OCI-LY3 (cell line): Measurements from ENCODE around the gene INTS2.
"Not testable (repeated sequence)": the region's sequence is repeated elsewhere in the genome, so short reads cannot be mapped to it uniquely, and the experiment has no call there.

ENCODE experiments used
- H2AFZ ChIP-seq: fragments of 200-600, 300-600 bp; shearing (Covaris generic); 2 replicates; pipeline ENCODE4 v1.6.0; 2014; ENCODE audit warnings: antibody characterized with exemption, low read depth, low read length
- H3K27ac ChIP-seq: fragments of 200-600, 300-600 bp; sonication (generic); 2 replicates; pipeline ENCODE4 v1.5.1; 2014; ENCODE audit warnings: mild to moderate bottlenecking, low read length, moderate library complexity, mixed read lengths
- H3K27me3 ChIP-seq: fragments of 200-600, 300-600 bp; sonication (generic); 2 replicates; pipeline ENCODE4 v1.6.1; 2014; ENCODE audit warnings: low read depth, low read length, mixed read lengths
- H3K36me3 ChIP-seq: fragments of 200-600, 300-600 bp; sonication (generic); replicated peaks from 2 replicates; pipeline ENCODE3; 2014; ENCODE audit warnings: low read depth, low read length, mixed read lengths
- H3K4me1 ChIP-seq: fragments of 300-600, 200-600 bp; sonication (generic); 2 replicates; pipeline ENCODE4 v1.6.1; 2014; ENCODE audit warnings: low read length, mixed read lengths
- H3K4me2 ChIP-seq: fragments of 200-600, 300-600 bp; sonication (generic); 2 replicates; pipeline ENCODE4 v1.6.1; 2014; ENCODE audit warnings: low read length, mixed read lengths
- H3K4me3 ChIP-seq: fragments of 300-600, 200-600 bp; sonication (generic); 2 replicates; pipeline ENCODE4 v1.5.1; 2014; ENCODE audit warnings: antibody characterized with exemption, mild to moderate bottlenecking, low read length, moderate library complexity
- H3K79me2 ChIP-seq: fragments of 300-600, 200-600 bp; shearing (Covaris generic); 2 replicates; pipeline ENCODE4 v1.6.1; 2014; ENCODE audit warnings: mild to moderate bottlenecking, low read length, mixed read lengths
- H3K9ac ChIP-seq: fragments of 300-600, 200-600 bp; shearing (Covaris generic); 2 replicates; pipeline ENCODE4 v1.6.0; 2014; ENCODE audit warnings: mild to moderate bottlenecking, low read length, moderate library complexity
- H3K9me3 ChIP-seq: fragments of 200-600, 300-600 bp; shearing (Covaris generic); 2 replicates; pipeline ENCODE4 v1.6.1; 2014; ENCODE audit warnings: low read length, mixed read lengths; ENCODE audit not compliant: insufficient read depth
- H4K20me1 ChIP-seq: fragments of 200-600, 300-600 bp; sonication (generic); 2 replicates; pipeline ENCODE4 v1.6.1; 2016; ENCODE audit warnings: low read length, mixed read lengths; ENCODE audit not compliant: insufficient read depth
- CTCF ChIP-seq: fragments of 200-600, 300-600 bp; sonication (generic); IDR thresholded peaks from 2 replicates; pipeline ENCODE4 v1.5.1; 2014; ENCODE audit warnings: antibody characterized with exemption, low read length, low read depth
- EZH2phosphoT487 ChIP-seq: fragments of 200-600 bp; shearing (Covaris generic); IDR thresholded peaks from 2 replicates; pipeline ENCODE4 v1.6.1; 2018; ENCODE audit warnings: antibody characterized with exemption, mixed run types, low read depth

Gene INTS2

GRCh38 chr17:61942085-61942484 is 14.3 kb upstream of the INTS2 start:
- Histone ChIP-seq H3K9ac (no peak overlapping the region), H3K27me3 (no peaks in the 10 kb centered on the region), H3K79me2 (no peaks in the 10 kb centered on the region), H2AFZ (no peak overlapping the region), H3K36me3 (peaks cover 23% of the 10 kb centered on the region), H3K27ac (no peak overlapping the region), H3K4me3 (no peak overlapping the region), H4K20me1 (no peaks in the 10 kb centered on the region), H3K9me3 (no peaks in the 10 kb centered on the region), H3K4me1 (no peaks in the 10 kb centered on the region), H3K4me2 (no peak overlapping the region)
- TF ChIP-seq EZH2phosphoT487 (no peak), CTCF (no peak)

- peak overlapping the region; percentile 97 for H2AFZ ChIP-seq
- peak overlapping the region; percentile 82 for H3K9ac ChIP-seq
- no peak overlapping the region for H3K27ac ChIP-seq
- no peaks in the 10 kb centered on the region for H3K27me3 ChIP-seq
- peaks cover 14% of the 10 kb centered on the region for H3K4me1 ChIP-seq
- H3K36me3 ChIP-seq, result peaks cover 10% of the 10 kb centered on the region
- no peaks in the 10 kb centered on the region for H3K9me3 ChIP-seq
- peak overlapping the region; percentile 94 for H3K4me3 ChIP-seq
- no peaks in the 10 kb centered on the region for H4K20me1 ChIP-seq
- peak overlapping the region; percentile 88 for H3K4me2 ChIP-seq
- TF ChIP-seq EZH2phosphoT487, result no peak
- TF ChIP-seq CTCF, result no peak
- H3K79me2 ChIP-seq, result peaks cover 19% of the 10 kb centered on the region
Observed at GRCh38 chr17:61928101-61928436, 287 bp upstream of the INTS2 start.

GRCh38 chr17:61926826-61927207 is 965 bp downstream of the INTS2 start:
- peaks cover 14% of the 10 kb centered on the region for H3K4me1 ChIP-seq

GRCh38 chr17:61915162-61915561 is 12.6 kb downstream of the INTS2 start:
- not testable (repeated sequence) for H3K79me2 ChIP-seq, H3K4me3 ChIP-seq, H3K27ac ChIP-seq, H2AFZ ChIP-seq, H4K20me1 ChIP-seq, H3K4me1 ChIP-seq, H3K4me2 ChIP-seq, H3K9ac ChIP-seq, H3K27me3 ChIP-seq, H3K9me3 ChIP-seq
- peaks cover 29% of the 10 kb centered on the region for H3K36me3 ChIP-seq

More at GRCh38 chr17:61926826-61927207, 965 bp downstream of the INTS2 start:
- H3K9ac ChIP-seq, result peak overlapping the region; percentile 82
- no peak for TF ChIP-seq CTCF
- no peak for TF ChIP-seq EZH2phosphoT487
- 0 out of 2 replicates have a peak overlapping the region, but pooled peaks have one; percentile 74 for H2AFZ ChIP-seq
- H3K9me3 ChIP-seq, result no peaks in the 10 kb centered on the region
- no peaks in the 10 kb centered on the region for H3K27me3 ChIP-seq
- peaks cover 19% of the 10 kb centered on the region for H3K79me2 ChIP-seq
- peaks cover 11% of the 10 kb centered on the region for H3K36me3 ChIP-seq
- peak overlapping the region; percentile 94 for H3K4me3 ChIP-seq
- peak overlapping the region; percentile 97 for H3K4me2 ChIP-seq
- no peaks in the 10 kb centered on the region for H4K20me1 ChIP-seq
- H3K27ac ChIP-seq, result peak overlapping the region; percentile 40
